T-cell (primary cell): Measurements from ENCODE around the gene STX18. TPM values are rescaled to one million over a fixed set of nuclear protein-coding genes. Genes with fewer than 3 reads are reported as not detected.
"Not testable (repeated sequence)": the region's sequence is repeated elsewhere in the genome, so short reads cannot be mapped to it uniquely, and the experiment has no call there.

Experiments used
- ATAC-seq, 4 experiments: fragments of 200-7000 bp in 3 of 4; fragments of 150-1000 bp in 1 of 4; cut with Tn5 transposase; replicated peaks in 1 of 4; 1 replicate in 3 of 4; 2 replicates in 1 of 4; pipeline ENCODE4 v1.10.0; 2021; ENCODE audit warnings: moderate library complexity in 3 of 4, mild to moderate bottlenecking in 2 of 4, moderate number of reproducible peaks in 1 of 4
- CTCF ChIA-PET, 2 donors: fragments of 300-600 bp; sonication (Branson Sonifier 250); formaldehyde crosslinking; loops; one replicate each; lab custom pipeline; 2022; ENCODE audit warnings: antibody characterized with exemption in 2 of 2; lab: Charles Lee
- POLR2A ChIA-PET, 2 donors: fragments of 300-600 bp; sonication (Branson Sonifier 250); formaldehyde crosslinking; loops; one replicate each; lab custom pipeline; 2022; ENCODE audit warnings: antibody characterized with exemption in 2 of 2; lab: Charles Lee
- DNase-seq, 35 experiments: peaks; one replicate each; pipeline versions ENCODE4 v3.0.0 to v3.0.0-alpha.2; 2013 to 2023
- H3K27ac ChIP-seq: one replicate; pipeline ENCODE4 v1.5.1; 2013; ENCODE audit warnings: low read length
- H3K27me3 ChIP-seq, 2 experiments: replicated peaks in 1 of 2; 1 replicate in 1 of 2; 2 replicates in 1 of 2; pipeline versions ENCODE4 v1.6.1 to v1.7.0; 2013; ENCODE audit warnings: low read length in 1 of 2, mixed read lengths in 1 of 2; ENCODE audit not compliant: control insufficient read depth in 2 of 2, insufficient read depth in 2 of 2; ENCODE audit errors: extremely low read depth in 1 of 2
- H3K36me3 ChIP-seq, 2 donors: 1 replicate in 1 of 2; 2 replicates in 1 of 2; pipeline versions ENCODE4 v1.6.1 to v1.7.0; 2013; ENCODE audit warnings: low read length in 1 of 2; ENCODE audit not compliant: control insufficient read depth in 2 of 2, insufficient read depth in 1 of 2; ENCODE audit errors: extremely low read depth in 1 of 2
- H3K4me1 ChIP-seq, 2 experiments: 1 replicate in 1 of 2; 2 replicates in 1 of 2; pipeline versions ENCODE4 v1.6.1 to v1.7.0; 2013; ENCODE audit warnings: low read length in 2 of 2, mixed read lengths in 1 of 2; ENCODE audit not compliant: insufficient read depth in 2 of 2, control insufficient read depth in 1 of 2; ENCODE audit errors: extremely low read depth in 1 of 2
- H3K4me3 ChIP-seq, 2 donors: 1 replicate in 1 of 2; 2 replicates in 1 of 2; pipeline versions ENCODE4 v1.5.1 to v1.7.0; 2013; ENCODE audit warnings: mild to moderate bottlenecking in 2 of 2, low read length in 1 of 2, moderate library complexity in 1 of 2; ENCODE audit not compliant: control insufficient read depth in 1 of 2; ENCODE audit errors: extremely low read depth in 1 of 2
- H3K9me3 ChIP-seq: 2 replicates; pipeline ENCODE4 v1.7.0; 2013
- H3K27ac Mint-ChIP-seq, 2 donors: one replicate each; pipeline ENCODE4 v1.8.0; 2020 to 2021; ENCODE audit warnings: mild to moderate bottlenecking in 2 of 2, mixed read lengths in 2 of 2
- H3K27me3 Mint-ChIP-seq, 2 donors: one replicate each; pipeline ENCODE4 v1.8.0; 2021 to 2022; ENCODE audit warnings: mixed read lengths in 2 of 2
- H3K36me3 Mint-ChIP-seq: one replicate; pipeline ENCODE4 v1.8.0; 2021; ENCODE audit warnings: mixed read lengths
- H3K4me1 Mint-ChIP-seq, 3 donors: one replicate each; pipeline ENCODE4 v1.8.0; 2020 to 2022; ENCODE audit warnings: mixed read lengths in 3 of 3, mild to moderate bottlenecking in 1 of 3
- H3K4me3 Mint-ChIP-seq, 3 donors: one replicate each; pipeline ENCODE4 v1.8.0; 2020 to 2022; ENCODE audit warnings: mild to moderate bottlenecking in 3 of 3, mixed read lengths in 3 of 3, moderate library complexity in 3 of 3
- H3K9me3 Mint-ChIP-seq, 3 donors: one replicate each; pipeline ENCODE4 v1.8.0; 2020 to 2022; ENCODE audit warnings: mixed read lengths in 3 of 3
- WGBS: methylation state at CpG from one replicate; pipeline ENCODE4 v1.1.5; 2013; ENCODE audit warnings: missing lambda C conversion rate; ENCODE audit not compliant: insufficient coverage; 5-methylcytosine and 5-hydroxymethylcytosine counted together
- total RNA-seq, 35 experiments: library from RNA in 6 of 35; stranded (reverse) in 6 of 35; fragments of 120-200 nt in 1 of 35; gene quantifications; one replicate each; pipeline versions ENCODE4 v1.2.1 to v1.2.4 and lab custom pipeline; 2013 to 2026

STX18 gene
- total RNA-seq, 5 donors from 2014 or later (not counting 1 experiment from before 2014, with no cell fraction given) = 19.7 to 24.2 (median 22.3) TPM

DNA sequence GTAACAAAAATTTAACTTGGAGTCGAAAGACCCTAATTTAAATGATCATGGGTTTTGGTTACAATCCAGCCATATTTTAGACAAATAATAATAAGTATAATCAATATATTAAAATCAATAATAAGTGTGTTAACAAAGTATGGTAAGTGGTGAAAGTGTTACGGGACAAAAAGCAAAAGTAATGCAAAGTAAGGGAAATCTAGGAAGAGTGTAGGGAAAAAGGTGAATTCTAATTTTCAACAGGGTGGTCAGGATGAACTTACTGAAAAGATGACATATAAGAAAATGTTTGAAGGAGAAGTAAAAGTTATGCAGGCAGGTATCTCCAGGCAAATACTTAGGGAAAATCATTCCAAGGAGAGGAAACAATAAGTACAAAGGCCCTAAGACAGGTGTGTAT, 32.3 kb downstream of the STX18 start:
- WGBS = 100% methylated on average over 1 of the region's 2 CpGs
- peaks cover 27% of the 10 kb centered on the region for H3K36me3 Mint-ChIP-seq
- H3K27me3 ChIP-seq = no peaks in the 10 kb centered on the region
- ATAC-seq (no peak), DNase-seq (no peak)
- H3K36me3 ChIP-seq = no peaks in the 10 kb centered on the region
- CTCF ChIA-PET = no interaction called here
- H3K9me3 ChIP-seq = no peaks in the 10 kb centered on the region
- H3K27me3 Mint-ChIP-seq = no peaks in the 10 kb centered on the region
- no peaks in the 10 kb centered on the region for H3K9me3 Mint-ChIP-seq
- H3K27ac Mint-ChIP-seq = no peak overlapping the region
- POLR2A ChIA-PET = no interaction called here
- no peaks in the 10 kb centered on the region for H3K4me1 ChIP-seq
- no peak overlapping the region for H3K4me3 ChIP-seq
- H3K27ac ChIP-seq = no peak overlapping the region
- H3K4me3 Mint-ChIP-seq = no peak overlapping the region
- H3K4me1 Mint-ChIP-seq = peaks cover 4 to 16% (median 12%) of the 10 kb centered on the region in 3 donors

GRCh38 chr4:4507923-4508322, 33.9 kb downstream of the STX18 start:
- Mint-ChIP-seq H3K9me3 (no peaks in the 10 kb centered on the region), H3K4me3 (no peak overlapping the region), H3K27ac (no peak overlapping the region), H3K27me3 (no peaks in the 10 kb centered on the region), H3K4me1 (peaks cover 8 to 15% (median 10%) of the 10 kb centered on the region in 3 donors), H3K36me3 (peaks cover 27% of the 10 kb centered on the region)
- H3K4me1 ChIP-seq = peaks cover 0 to 2% of the 10 kb centered on the region in 2 experiments
- DNase-seq (peak in 1 of 35 experiments; percentile 12), ATAC-seq (no peak)
- no CpG with 5 or more reads among the region's 4 CpGs for WGBS
- H3K27me3 ChIP-seq = no peaks in the 10 kb centered on the region
- H3K9me3 ChIP-seq = no peaks in the 10 kb centered on the region
- CTCF ChIA-PET = no interaction called here
- no peak overlapping the region for H3K4me3 ChIP-seq
- no peaks in the 10 kb centered on the region for H3K36me3 ChIP-seq
- POLR2A ChIA-PET = no interaction called here
- no peak overlapping the region for H3K27ac ChIP-seq

- CTCF ChIA-PET = no interaction called here
Observed at GRCh38 chr4:4507403-4507802, 34.4 kb downstream of the STX18 start.

DNA sequence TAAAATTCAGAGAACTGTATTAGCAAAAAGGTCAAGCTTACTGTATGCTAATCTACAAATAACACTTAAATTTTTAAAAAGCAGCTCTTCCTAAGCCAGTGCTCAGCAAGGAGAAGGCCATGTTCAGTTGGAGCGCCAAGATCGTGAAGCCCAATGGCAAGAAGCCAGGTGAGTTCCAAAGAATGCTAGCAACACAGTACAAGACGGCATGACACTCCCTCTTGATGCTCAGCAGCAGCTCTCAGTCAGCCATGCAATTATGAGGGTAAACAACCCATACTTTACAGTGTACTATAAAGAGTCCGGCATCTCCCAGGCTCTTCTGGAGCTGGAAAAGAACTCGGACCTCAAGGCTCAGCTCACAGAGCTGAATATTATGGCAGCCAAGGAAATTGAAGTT, 34.9 kb downstream of the STX18 start:
- no peaks in the 10 kb centered on the region for H3K9me3 ChIP-seq
- ATAC-seq (no peak), DNase-seq (no peak)
- no peaks in the 10 kb centered on the region for H3K36me3 ChIP-seq
- H3K4me1 ChIP-seq = peaks cover 0 to 4% of the 10 kb centered on the region in 2 experiments
- 100% methylated on average over 3 of the region's 5 CpGs for WGBS
- H3K27ac ChIP-seq = no peak overlapping the region
- ChIA-PET CTCF (no interaction called here), POLR2A (no interaction called here)
- Mint-ChIP-seq H3K4me1 (peaks cover 13 to 17% (median 15%) of the 10 kb centered on the region in 3 donors), H3K27ac (no peak overlapping the region), H3K27me3 (no peaks in the 10 kb centered on the region), H3K4me3 (no peak overlapping the region), H3K9me3 (no peaks in the 10 kb centered on the region), H3K36me3 (peaks cover 27% of the 10 kb centered on the region)
- H3K27me3 ChIP-seq = no peaks in the 10 kb centered on the region
- no peak overlapping the region for H3K4me3 ChIP-seq

More at GRCh38 chr4:4507403-4507802, 34.4 kb downstream of the STX18 start:
- DNase-seq = no peak
- Histone ChIP-seq H3K36me3 (no peaks in the 10 kb centered on the region), H3K9me3 (no peaks in the 10 kb centered on the region), H3K4me1 (peaks cover 0 to 4% of the 10 kb centered on the region in 2 experiments), H3K27ac (no peak overlapping the region), H3K4me3 (no peak overlapping the region), H3K27me3 (no peaks in the 10 kb centered on the region)
- no peak overlapping the region for H3K4me3 Mint-ChIP-seq
- no peak overlapping the region for H3K27ac Mint-ChIP-seq
- ATAC-seq = no peak
- no peaks in the 10 kb centered on the region for H3K9me3 Mint-ChIP-seq
- POLR2A ChIA-PET = no interaction called here
- H3K27me3 Mint-ChIP-seq = no peaks in the 10 kb centered on the region
- H3K4me1 Mint-ChIP-seq = peaks cover 13 to 19% (median 15%) of the 10 kb centered on the region in 3 donors
- 98% methylated on average over 11 of the region's 14 CpGs for WGBS
- H3K36me3 Mint-ChIP-seq = peaks cover 27% of the 10 kb centered on the region

DNA sequence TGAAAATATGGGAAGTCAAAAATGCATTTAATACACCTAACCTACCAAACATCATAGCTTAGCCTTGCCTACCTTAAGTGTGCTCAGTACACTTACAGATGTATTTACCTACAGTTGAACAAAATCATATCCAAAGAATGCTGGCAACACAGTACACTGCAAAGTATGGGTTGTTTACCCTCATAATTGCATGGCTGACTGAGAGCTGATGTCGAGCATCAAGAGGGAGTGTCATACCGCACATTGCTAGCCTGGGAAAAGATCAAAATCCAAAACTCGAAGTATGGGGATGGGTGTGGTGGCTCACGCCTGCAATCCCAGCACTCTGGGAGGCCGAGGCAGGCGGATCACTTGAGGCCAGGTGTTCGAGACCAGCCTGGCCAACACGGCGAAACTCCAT, 36.6 kb downstream of the STX18 start:
- not testable (repeated sequence) for H3K27ac Mint-ChIP-seq

GRCh38 chr4:4504783-4505182, 37.1 kb downstream of the STX18 start:
- ATAC-seq (no peak), DNase-seq (no peak)
- no peaks in the 10 kb centered on the region for H3K9me3 Mint-ChIP-seq
- no CpG with 5 or more reads among the region's 2 CpGs for WGBS
- ChIA-PET POLR2A (no interaction called here), CTCF (interaction anchor here in 1 of 2 donors (1.2 kb wide), 1 partner anchor 16 kb away, joined by 3 read pairs; no protein-coding TSS in a partner anchor)
- no peak overlapping the region for H3K27ac Mint-ChIP-seq
- Histone ChIP-seq H3K9me3 (no peaks in the 10 kb centered on the region), H3K4me1 (peaks cover 0 to 4% of the 10 kb centered on the region in 2 experiments), H3K36me3 (no peaks in the 10 kb centered on the region), H3K27ac (no peak overlapping the region), H3K4me3 (no peak overlapping the region), H3K27me3 (no peaks in the 10 kb centered on the region)
- peaks cover 16% of the 10 kb centered on the region for H3K36me3 Mint-ChIP-seq
- H3K4me3 Mint-ChIP-seq = no peak overlapping the region
- H3K4me1 Mint-ChIP-seq = peaks cover 10 to 18% (median 18%) of the 10 kb centered on the region in 3 donors
- H3K27me3 Mint-ChIP-seq = no peaks in the 10 kb centered on the region

More for the DNA sequence above, 36.6 kb downstream of the STX18 start:
- DNase-seq, H3K27me3 Mint-ChIP-seq, H3K4me3 ChIP-seq, H3K27ac ChIP-seq, H3K27me3 ChIP-seq, H3K9me3 ChIP-seq, H3K9me3 Mint-ChIP-seq, POLR2A ChIA-PET, ATAC-seq, H3K36me3 ChIP-seq, H3K4me1 ChIP-seq, H3K4me3 Mint-ChIP-seq: not testable (repeated sequence)
- H3K36me3 Mint-ChIP-seq = peaks cover 21% of the 10 kb centered on the region
- peaks cover 9 to 20% (median 18%) of the 10 kb centered on the region in 3 donors for H3K4me1 Mint-ChIP-seq
- CTCF ChIA-PET = interaction anchor here in 1 of 2 donors (1.2 kb wide), 1 partner anchor 17 kb away, joined by 3 read pairs; no protein-coding TSS in a partner anchor
- 100% methylated on average over 2 of the region's 9 CpGs for WGBS
